Psoas muscle (tissue), 8 donors: Measurements from ENCODE around the gene TIRAP. TPM values are rescaled to one million over a fixed set of nuclear protein-coding genes. Genes with fewer than 3 reads are reported as not detected.
"Not testable (repeated sequence)": the region's sequence is repeated elsewhere in the genome, so short reads cannot be mapped to it uniquely, and the experiment has no call there.

Experiments
- ATAC-seq, 4 donors: fragments of 200-7000 bp; cut with Tn5 transposase; one replicate each; pipeline ENCODE4 v1.9.1; 2020; ENCODE audit warnings: moderate library complexity in 3 of 4, mild to moderate bottlenecking in 2 of 4
- DNase-seq, 2 donors: peaks; one replicate each; pipeline ENCODE4 v3.0.0-alpha.2; 2020
- H3K27ac ChIP-seq: fragments of 200-600 bp; one replicate; pipeline ENCODE4 v1.8.0; 2022
- H3K27me3 ChIP-seq, 3 donors: fragments of 200-600 bp in 1 of 3; one replicate each; pipeline versions ENCODE4 v1.6.1 to v1.8.0; 2013 to 2022; ENCODE audit warnings: low read length in 2 of 3, mild to moderate bottlenecking in 2 of 3, moderate library complexity in 1 of 3; ENCODE audit not compliant: insufficient read depth in 3 of 3
- H3K36me3 ChIP-seq, 2 donors: fragments of 200-600 bp in 1 of 2; one replicate each; pipeline versions ENCODE4 v1.6.1 to v1.8.0; 2013 to 2022; ENCODE audit warnings: low read depth in 1 of 2, mild to moderate bottlenecking in 1 of 2, moderate library complexity in 1 of 2; ENCODE audit not compliant: insufficient read depth in 1 of 2
- H3K4me1 ChIP-seq: fragments of 200-600 bp; one replicate; pipeline ENCODE4 v1.8.0; 2022
- H3K4me3 ChIP-seq: fragments of 200-600 bp; one replicate; pipeline ENCODE4 v1.8.0; 2022; ENCODE audit warnings: mild to moderate bottlenecking
- H3K9me3 ChIP-seq: fragments of 200-600 bp; one replicate; pipeline ENCODE4 v1.8.0; 2022
- WGBS, 3 donors: extraction: QIAGEN DNeasy Blood & Tissue Kit; methylation state at CpG; one replicate each; pipeline versions ENCODE4 v1.1.6 to v1.1.7; 2013; 5-methylcytosine and 5-hydroxymethylcytosine counted together
- intact Hi-C, 2 donors: fragments of 100-400 bp; cut with DNase I; formaldehyde crosslinking; loops; one replicate each; pipeline versions ENCODE4 v1.11.0 to v1.14.2; 2022
- polyA plus RNA-seq, 3 donors: library from polyadenylated mRNA; stranded (reverse); fragments of 200-250 nt; gene quantifications; one replicate each; pipeline ENCODE4 v1.2.3, GENCODE V29; 2013
- total RNA-seq, 4 donors: library from RNA; stranded (reverse); fragmentation: NEBNext Ultra II Directional in 2 of 4; extraction: Animal tissue kit (Norgen Biotek cat#: 25700) in 2 of 4; gene quantifications; one replicate each; pipeline versions ENCODE4 v1.2.1 to v1.2.4, GENCODE V29; 2021 to 2023
- TF ChIP-seq, protein P1 (sequence below): fragments of 200-600 bp; IDR thresholded peaks from one replicate; pipeline ENCODE4 v1.8.0; 2022; ENCODE audit warnings: antibody characterized with exemption
- donor health status: healthy with polysubstance abuse.
- donor health status: DM: no; HTN: no; CAD: no; lungs with moderate emphysema.
- donor health status: Bipolar disorder and iron deficiency.
- donor health status: healthy.
- donor health status: DM: yes; HTN: yes; CAD: no.
- donor health status: DM: no; HTN: no; CAD: no.
- donor health status: DM: no; HTN: no; CAD: no.
- donor health status: DM: yes; HTN: yes; CAD: no.

Gene TIRAP
- total and polyA plus RNA-seq, 7 donors = 3.3 to 9.6 (median 6.0) TPM

GRCh38 chr11:126254819-126255218, 28.1 kb upstream of the TIRAP start:
- whole genome bisulfite sequencing, 3 donors = 29 to 52% (median 32%) methylated on average over 1 of the region's 1 CpG
- Histone ChIP-seq H3K4me1 (peaks cover 11% of the 10 kb centered on the region), H3K4me3 (no peak overlapping the region), H3K9me3 (no peaks in the 10 kb centered on the region), H3K27ac (peak overlapping the region; percentile 13), H3K36me3 (peaks cover 2 to 79% of the 10 kb centered on the region in 2 donors), H3K27me3 (no peaks in the 10 kb centered on the region)
- TF ChIP-seq, protein P1, sequence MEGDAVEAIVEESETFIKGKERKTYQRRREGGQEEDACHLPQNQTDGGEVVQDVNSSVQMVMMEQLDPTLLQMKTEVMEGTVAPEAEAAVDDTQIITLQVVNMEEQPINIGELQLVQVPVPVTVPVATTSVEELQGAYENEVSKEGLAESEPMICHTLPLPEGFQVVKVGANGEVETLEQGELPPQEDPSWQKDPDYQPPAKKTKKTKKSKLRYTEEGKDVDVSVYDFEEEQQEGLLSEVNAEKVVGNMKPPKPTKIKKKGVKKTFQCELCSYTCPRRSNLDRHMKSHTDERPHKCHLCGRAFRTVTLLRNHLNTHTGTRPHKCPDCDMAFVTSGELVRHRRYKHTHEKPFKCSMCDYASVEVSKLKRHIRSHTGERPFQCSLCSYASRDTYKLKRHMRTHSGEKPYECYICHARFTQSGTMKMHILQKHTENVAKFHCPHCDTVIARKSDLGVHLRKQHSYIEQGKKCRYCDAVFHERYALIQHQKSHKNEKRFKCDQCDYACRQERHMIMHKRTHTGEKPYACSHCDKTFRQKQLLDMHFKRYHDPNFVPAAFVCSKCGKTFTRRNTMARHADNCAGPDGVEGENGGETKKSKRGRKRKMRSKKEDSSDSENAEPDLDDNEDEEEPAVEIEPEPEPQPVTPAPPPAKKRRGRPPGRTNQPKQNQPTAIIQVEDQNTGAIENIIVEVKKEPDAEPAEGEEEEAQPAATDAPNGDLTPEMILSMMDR = no peak
- peak in 3 of 4 donors; percentile 18 to 57 (median 55) for ATAC-seq
- intact Hi-C loops = loop anchor here in 1 of 2 donors (1.0 kb wide), 1 partner anchor 14 kb away; no protein-coding TSS in a partner anchor
- no peak for DNase-seq

- Histone ChIP-seq H3K36me3 (peaks cover 2 to 76% of the 10 kb centered on the region in 2 donors), H3K4me1 (peaks cover 11% of the 10 kb centered on the region), H3K27ac (peak overlapping the region; percentile 13)
- DNase-seq, H3K9me3 ChIP-seq, H3K27me3 ChIP-seq, H3K4me3 ChIP-seq: not testable (repeated sequence)
- ATAC-seq = peak in 3 of 4 donors; percentile 18 to 69 (median 64)
- intact Hi-C loops = loop anchor here in 1 of 2 donors (1.0 kb wide), 1 partner anchor 14 kb away; no protein-coding TSS in a partner anchor
- 51 to 75% (median 59%) methylated on average over 5 of the region's 5 CpGs for WGBS, 3 donors
These were observed 27.4 kb upstream of the TIRAP start for GRCh38 chr11:126255507-126255906.

DNA sequence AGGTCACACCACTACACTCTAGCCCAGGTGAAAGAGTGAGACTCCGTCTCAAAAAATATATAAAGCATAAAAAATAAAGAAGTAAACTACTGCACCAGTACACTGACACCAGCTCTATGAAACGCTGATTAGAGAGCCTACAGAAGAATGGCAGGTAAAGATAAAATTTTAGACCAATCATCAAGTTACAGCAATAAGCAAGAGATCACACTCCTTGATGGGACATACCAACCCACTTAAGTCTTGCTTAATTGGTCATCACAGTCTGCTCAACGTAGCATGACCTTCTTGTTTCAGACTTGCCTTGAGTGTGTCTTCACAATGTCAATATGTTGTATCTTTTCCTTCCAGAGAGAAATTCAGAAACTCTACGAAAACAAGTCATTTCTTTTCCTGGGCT, 26.7 kb upstream of the TIRAP start:
- no peaks in the 10 kb centered on the region for H3K27me3 ChIP-seq
- ATAC-seq = peak in 1 of 4 donors; percentile 39
- DNase-seq = no peak
- intact Hi-C loops = no loop called here
- H3K4me3 ChIP-seq = no peak overlapping the region
- WGBS, 3 donors = 85 to 96% (median 86%) methylated on average over 4 of the region's 4 CpGs
- TF ChIP-seq, protein P1 = no peak
- peak overlapping the region; percentile 13 for H3K27ac ChIP-seq
- H3K36me3 ChIP-seq = peaks cover 6 to 75% of the 10 kb centered on the region in 2 donors
- peaks cover 11% of the 10 kb centered on the region for H3K4me1 ChIP-seq
- no peaks in the 10 kb centered on the region for H3K9me3 ChIP-seq

GRCh38 chr11:126257144-126257543, 25.7 kb upstream of the TIRAP start:
- TF ChIP-seq, protein P1 = no peak
- Histone ChIP-seq H3K36me3 (peaks cover 4 to 75% of the 10 kb centered on the region in 2 donors), H3K4me3 (no peak overlapping the region), H3K27ac (no peak overlapping the region), H3K4me1 (peaks cover 11% of the 10 kb centered on the region), H3K27me3 (no peaks in the 10 kb centered on the region), H3K9me3 (no peaks in the 10 kb centered on the region)
- 90 to 93% (median 91%) methylated on average over 2 of the region's 2 CpGs for WGBS, 3 donors
- DNase-seq (no peak), ATAC-seq (no peak)
- intact Hi-C loops = no loop called here

DNA sequence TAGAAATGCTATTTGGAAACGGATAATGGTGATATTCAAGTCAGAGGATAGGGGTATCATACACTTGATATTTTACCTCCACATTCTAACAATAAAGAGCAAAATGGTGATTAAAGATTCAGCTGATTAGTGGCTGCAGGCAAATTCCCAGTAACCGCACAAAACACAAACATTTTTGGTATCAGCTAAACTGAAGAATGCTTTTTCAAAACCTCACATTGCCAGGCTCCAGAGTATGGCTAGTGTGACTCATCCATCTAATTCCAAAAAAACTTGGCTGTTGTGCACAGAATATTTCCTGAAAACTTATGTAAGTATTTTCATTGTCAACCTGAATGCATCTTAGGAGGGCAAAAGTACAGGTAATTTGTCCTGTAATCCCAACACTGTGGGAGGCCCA, 25.1 kb upstream of the TIRAP start:
- 94 to 97% (median 95%) methylated on average over 2 of the region's 2 CpGs for WGBS, 3 donors
- intact Hi-C loops = no loop called here
- DNase-seq (no peak), ATAC-seq (no peak)
- Histone ChIP-seq H3K9me3 (no peaks in the 10 kb centered on the region), H3K27ac (no peak overlapping the region), H3K36me3 (peaks cover 4 to 75% of the 10 kb centered on the region in 2 donors), H3K4me1 (peaks cover 11% of the 10 kb centered on the region), H3K27me3 (no peaks in the 10 kb centered on the region), H3K4me3 (no peak overlapping the region)
- TF ChIP-seq, protein P1 = no peak
